MM.1S (cell line): ENCODE results near the gene CAST.

Experiments
- DNase-seq: peaks from one replicate; pipeline ENCODE4 v3.0.0-alpha.2; 2015
- H2AFZ ChIP-seq: fragments of 300-600 bp; sonication (generic); 2 replicates; pipeline ENCODE4 v1.6.0; 2016; ENCODE audit warnings: antibody characterized with exemption, low read length
- H3F3A ChIP-seq: fragments of 300-600 bp; sonication (generic); 2 replicates; pipeline ENCODE4 v1.6.1; 2016; ENCODE audit warnings: mild to moderate bottlenecking, antibody characterized with exemption, low read length, moderate library complexity, mixed read lengths; ENCODE audit not compliant: insufficient read depth
- H3K27ac ChIP-seq: fragments of 300-600 bp; sonication (generic); 2 replicates; pipeline ENCODE4 v1.5.1; 2016; ENCODE audit warnings: mild to moderate bottlenecking, low read length
- H3K27me3 ChIP-seq: fragments of 300-600 bp; sonication (generic); replicated peaks from 2 replicates; pipeline ENCODE4 v1.6.0; 2016; ENCODE audit warnings: low read length; ENCODE audit not compliant: insufficient read depth
- H3K36me3 ChIP-seq: fragments of 300-600 bp; sonication (generic); replicated peaks from 2 replicates; pipeline ENCODE4 v1.6.1; 2016; ENCODE audit warnings: mild to moderate bottlenecking, low read length, mixed read lengths; ENCODE audit not compliant: insufficient read depth
- H3K4me1 ChIP-seq: fragments of 300-600 bp; sonication (generic); 2 replicates; pipeline ENCODE4 v1.6.1; 2016; ENCODE audit warnings: low read length, mixed read lengths
- H3K4me2 ChIP-seq: fragments of 300-600 bp; sonication (generic); 2 replicates; pipeline ENCODE4 v1.6.0; 2016; ENCODE audit warnings: low read depth, low read length
- H3K4me3 ChIP-seq: fragments of 300-600 bp; sonication (generic); 2 replicates; pipeline ENCODE4 v1.5.1; 2016; ENCODE audit warnings: low read length, mixed read lengths
- H3K79me2 ChIP-seq: fragments of 300-600 bp; sonication (generic); 2 replicates; pipeline ENCODE4 v1.6.1; 2016; ENCODE audit warnings: mixed run types, low read length, mixed read lengths
- H3K9ac ChIP-seq: fragments of 300-600 bp; sonication (generic); 2 replicates; pipeline ENCODE4 v1.6.1; 2016; ENCODE audit warnings: low read length, mixed read lengths
- H3K9me2 ChIP-seq: fragments of 300-600 bp; sonication (generic); replicated peaks from 2 replicates; pipeline ENCODE4 v1.6.1; 2016; ENCODE audit warnings: mild to moderate bottlenecking, low read length, mixed read lengths; ENCODE audit not compliant: insufficient read depth
- H3K9me3 ChIP-seq: fragments of 300-600 bp; sonication (generic); replicated peaks from 2 replicates; pipeline ENCODE4 v1.6.1; 2016; ENCODE audit warnings: mild to moderate bottlenecking, low read length, mixed read lengths; ENCODE audit not compliant: insufficient read depth
- H4K20me1 ChIP-seq: fragments of 300-600 bp; sonication (generic); 2 replicates; pipeline ENCODE4 v1.6.1; 2016; ENCODE audit warnings: mild to moderate bottlenecking, low read length, moderate library complexity, mixed read lengths; ENCODE audit not compliant: insufficient read depth
- EZH2 ChIP-seq: fragments of 300-600 bp; sonication (generic); optimal IDR thresholded peaks from 2 replicates; pipeline ENCODE3; 2017; ENCODE audit warnings: low read depth, mild to moderate bottlenecking, antibody characterized with exemption, low read length, mixed read lengths
- EZH2phosphoT487 ChIP-seq: fragments of 300-600 bp; sonication (generic); IDR thresholded peaks from 2 replicates; pipeline ENCODE4 v1.6.1; 2018; ENCODE audit warnings: antibody characterized with exemption, low read length
- TF ChIP-seq, protein P1 (sequence below): fragments of 300-600 bp; sonication (generic); IDR thresholded peaks from 2 replicates; pipeline ENCODE4 v1.5.1; 2016; ENCODE audit warnings: antibody characterized with exemption, low read length, mixed read lengths

The CAST gene

DNA sequence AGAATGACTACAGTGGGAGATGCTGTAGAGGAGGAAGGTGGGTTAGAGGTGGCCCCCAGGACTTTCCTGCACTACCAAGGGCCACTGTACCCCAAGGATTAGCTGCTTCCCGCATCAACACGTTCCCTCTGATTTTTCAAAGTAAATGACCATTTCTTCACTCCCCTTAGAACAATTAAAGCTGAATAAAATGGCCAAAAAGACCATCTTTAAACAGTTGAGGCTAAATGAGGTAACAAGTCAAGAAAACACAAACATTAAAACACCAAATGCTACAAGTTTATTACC is 146.3 kb downstream of the CAST start:
- H3K79me2 ChIP-seq, result peaks cover 39% of the 10 kb centered on the region
- peak overlapping the region; percentile 69 for H2AFZ ChIP-seq
- H3K9me3 ChIP-seq, result no peaks in the 10 kb centered on the region
- H3K9me2 ChIP-seq, result no peaks in the 10 kb centered on the region
- TF ChIP-seq, protein P1, sequence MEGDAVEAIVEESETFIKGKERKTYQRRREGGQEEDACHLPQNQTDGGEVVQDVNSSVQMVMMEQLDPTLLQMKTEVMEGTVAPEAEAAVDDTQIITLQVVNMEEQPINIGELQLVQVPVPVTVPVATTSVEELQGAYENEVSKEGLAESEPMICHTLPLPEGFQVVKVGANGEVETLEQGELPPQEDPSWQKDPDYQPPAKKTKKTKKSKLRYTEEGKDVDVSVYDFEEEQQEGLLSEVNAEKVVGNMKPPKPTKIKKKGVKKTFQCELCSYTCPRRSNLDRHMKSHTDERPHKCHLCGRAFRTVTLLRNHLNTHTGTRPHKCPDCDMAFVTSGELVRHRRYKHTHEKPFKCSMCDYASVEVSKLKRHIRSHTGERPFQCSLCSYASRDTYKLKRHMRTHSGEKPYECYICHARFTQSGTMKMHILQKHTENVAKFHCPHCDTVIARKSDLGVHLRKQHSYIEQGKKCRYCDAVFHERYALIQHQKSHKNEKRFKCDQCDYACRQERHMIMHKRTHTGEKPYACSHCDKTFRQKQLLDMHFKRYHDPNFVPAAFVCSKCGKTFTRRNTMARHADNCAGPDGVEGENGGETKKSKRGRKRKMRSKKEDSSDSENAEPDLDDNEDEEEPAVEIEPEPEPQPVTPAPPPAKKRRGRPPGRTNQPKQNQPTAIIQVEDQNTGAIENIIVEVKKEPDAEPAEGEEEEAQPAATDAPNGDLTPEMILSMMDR, result no peak
- TF ChIP-seq EZH2 (no peak), EZH2phosphoT487 (no peak)
- H3K4me1 ChIP-seq, result no peaks in the 10 kb centered on the region; the same call in 1 of the 2 replicates
- peak overlapping the region; percentile 92 for H3K4me2 ChIP-seq
- no peaks in the 10 kb centered on the region for H3F3A ChIP-seq
- no peaks in the 10 kb centered on the region for H3K36me3 ChIP-seq
- H3K27ac ChIP-seq, result peak overlapping the region; percentile 89; the same call in 1 of the 2 replicates
- no peaks in the 10 kb centered on the region for H3K27me3 ChIP-seq
- H4K20me1 ChIP-seq, result no peaks in the 10 kb centered on the region
- H3K9ac ChIP-seq, result peak overlapping the region; percentile 88
- DNase-seq, result no peak
- peak overlapping the region; percentile 75 for H3K4me3 ChIP-seq

DNA sequence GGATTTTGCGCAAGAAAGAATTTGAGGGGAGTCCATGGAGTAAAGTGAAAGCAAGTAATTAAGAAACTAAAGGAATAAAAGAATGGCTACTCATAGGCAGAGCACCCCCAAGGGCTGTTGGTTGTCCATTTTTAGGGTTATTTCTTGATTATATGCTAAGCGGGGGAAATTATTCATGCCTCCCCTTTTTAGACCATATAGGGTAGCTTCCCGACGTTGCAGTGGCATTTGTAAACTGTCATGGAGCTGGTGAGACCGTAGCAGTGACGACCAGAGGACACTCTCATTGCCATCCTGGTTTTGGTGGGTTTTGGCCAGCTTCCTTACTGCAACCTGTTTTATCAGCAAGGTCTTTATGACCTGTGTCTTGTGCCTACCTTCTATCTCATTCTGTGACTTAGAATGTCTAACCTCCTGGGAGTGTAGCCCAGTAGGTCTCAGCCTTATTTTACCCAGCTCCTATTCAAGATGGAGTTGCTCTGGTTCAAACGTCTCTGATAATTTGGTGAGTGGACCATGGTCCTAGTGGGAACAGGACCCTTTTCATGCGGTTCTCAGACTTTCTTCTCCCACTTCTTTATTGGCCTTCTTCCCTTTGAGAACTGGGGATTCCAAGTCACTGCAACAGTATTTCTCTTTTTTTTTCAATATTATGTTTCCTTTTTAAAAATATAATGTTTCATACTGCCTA is 146.8 kb downstream of the CAST start:
- H3K27me3 ChIP-seq, result no peaks in the 10 kb centered on the region
- no peaks in the 10 kb centered on the region for H3F3A ChIP-seq
- no peak for DNase-seq
- H4K20me1 ChIP-seq, result no peaks in the 10 kb centered on the region
- peak overlapping the region; percentile 88; the same call in 1 of the 2 replicates for H3K9ac ChIP-seq
- H3K27ac ChIP-seq, result no peak overlapping the region
- H3K79me2 ChIP-seq, result peaks cover 34% of the 10 kb centered on the region
- no peaks in the 10 kb centered on the region; the same call in 1 of the 2 replicates for H3K4me1 ChIP-seq
- peak overlapping the region; percentile 75 for H3K4me3 ChIP-seq
- H3K9me3 ChIP-seq, result no peaks in the 10 kb centered on the region
- H3K4me2 ChIP-seq, result peak overlapping the region; percentile 92
- TF ChIP-seq EZH2, result no peak
- TF ChIP-seq, protein P1, result no peak
- no peak for TF ChIP-seq EZH2phosphoT487
- H2AFZ ChIP-seq, result peak overlapping the region; percentile 69
- H3K9me2 ChIP-seq, result no peaks in the 10 kb centered on the region
- H3K36me3 ChIP-seq, result no peaks in the 10 kb centered on the region

DNA sequence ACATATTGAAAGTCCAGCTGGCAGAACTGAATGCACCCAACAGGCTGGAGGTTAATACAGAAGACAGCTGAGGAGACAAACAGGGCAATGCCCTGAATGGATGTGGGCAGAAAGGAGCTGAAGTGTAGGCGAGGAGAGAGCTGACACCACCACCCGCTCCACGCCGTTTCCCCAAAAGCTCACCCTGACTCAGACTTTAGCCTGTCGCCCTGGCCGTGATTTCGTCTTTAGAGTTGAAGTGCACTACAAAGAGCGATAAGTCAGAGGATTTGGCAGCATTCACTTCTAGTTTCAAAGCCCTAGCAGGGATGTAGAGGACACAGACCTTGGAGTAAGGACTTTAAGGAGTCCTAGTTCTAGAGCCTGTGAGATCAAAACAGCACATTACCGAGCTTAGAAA is 147.7 kb downstream of the CAST start:
- no peaks in the 10 kb centered on the region for H3K9me2 ChIP-seq
- TF ChIP-seq EZH2phosphoT487 (no peak), EZH2 (no peak)
- TF ChIP-seq, protein P1, result no peak
- no peaks in the 10 kb centered on the region for H3K36me3 ChIP-seq
- H4K20me1 ChIP-seq, result no peaks in the 10 kb centered on the region
- no peak overlapping the region for H3K27ac ChIP-seq
- H3F3A ChIP-seq, result no peaks in the 10 kb centered on the region
- no peaks in the 10 kb centered on the region for H3K27me3 ChIP-seq
- no peak overlapping the region for H3K9ac ChIP-seq
- no peak overlapping the region for H3K4me3 ChIP-seq
- no peaks in the 10 kb centered on the region for H3K9me3 ChIP-seq
- no peaks in the 10 kb centered on the region; the same call in 1 of the 2 replicates for H3K4me1 ChIP-seq
- DNase-seq, result no peak
- H3K79me2 ChIP-seq, result peaks cover 25% of the 10 kb centered on the region
- no peak overlapping the region for H2AFZ ChIP-seq
- H3K4me2 ChIP-seq, result no peak overlapping the region
